Midbrain (tissue), 1 donor: ENCODE results near the gene SYT2.
"Not testable (repeated sequence)": the region's sequence is repeated elsewhere in the genome, so short reads cannot be mapped to it uniquely, and the experiment has no call there.

Experiments
- DNase-seq: peaks from one replicate; lab custom pipeline; 2025; lab: John Stamatoyannopoulos, UW

Gene SYT2

DNA sequence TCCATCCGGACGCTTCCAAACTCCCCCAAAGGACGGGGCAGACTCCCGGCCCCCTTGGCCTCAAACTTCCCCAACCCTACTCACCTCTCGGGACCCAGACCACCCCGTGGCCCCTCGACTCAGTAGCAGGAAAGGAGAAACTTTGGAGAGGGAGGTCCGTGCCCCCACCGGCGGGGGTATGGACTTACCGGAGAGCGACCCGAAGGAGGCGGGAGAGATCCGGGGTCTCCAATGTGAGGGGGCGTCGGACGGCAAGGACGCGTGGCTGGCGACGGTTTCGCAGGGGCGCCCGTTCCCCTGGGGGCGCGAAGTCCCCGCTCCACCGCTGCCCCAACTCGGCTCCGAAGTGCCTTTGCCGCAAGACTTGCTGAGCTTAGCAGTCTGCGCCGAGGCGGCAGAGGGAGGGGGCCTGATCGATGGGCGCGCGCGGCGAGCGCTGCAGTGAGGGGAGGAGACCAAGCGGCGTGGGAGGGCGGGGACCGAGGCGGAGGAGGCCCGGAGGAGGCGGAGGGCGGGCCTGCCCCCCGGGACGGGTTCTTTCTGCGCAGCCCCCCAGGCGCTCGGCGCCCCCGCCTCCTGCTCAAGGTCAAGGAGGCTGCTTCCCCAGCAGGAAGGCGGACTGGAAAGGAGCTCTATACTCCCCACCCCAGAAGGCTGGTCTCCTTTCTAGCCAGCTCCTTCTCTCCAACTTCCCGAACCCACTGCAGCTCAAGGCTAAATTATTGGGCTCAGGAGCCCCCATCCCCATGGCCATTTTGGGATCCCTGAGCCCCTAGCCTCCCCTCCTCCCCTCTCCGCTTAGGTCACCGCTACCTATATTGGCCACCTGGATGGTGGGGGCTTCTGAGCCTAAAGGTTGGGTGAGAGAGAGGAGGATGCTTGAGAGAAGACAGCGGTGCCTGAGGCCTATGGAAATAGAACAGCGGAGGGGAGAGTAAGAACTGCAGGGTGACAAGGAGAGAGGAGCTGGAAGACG, at the start of gene SYT2:
Gene SYT2 (minus strand): TSS at position 385 of the 976 bp plus-strand sequence. CDS start 104,682 bp downstream, outside the sequence.
- no peak for DNase-seq

- no peak for DNase-seq
Measured at GRCh38 chr1:202756391-202756790, 46.1 kb upstream of the SYT2 start.

DNA sequence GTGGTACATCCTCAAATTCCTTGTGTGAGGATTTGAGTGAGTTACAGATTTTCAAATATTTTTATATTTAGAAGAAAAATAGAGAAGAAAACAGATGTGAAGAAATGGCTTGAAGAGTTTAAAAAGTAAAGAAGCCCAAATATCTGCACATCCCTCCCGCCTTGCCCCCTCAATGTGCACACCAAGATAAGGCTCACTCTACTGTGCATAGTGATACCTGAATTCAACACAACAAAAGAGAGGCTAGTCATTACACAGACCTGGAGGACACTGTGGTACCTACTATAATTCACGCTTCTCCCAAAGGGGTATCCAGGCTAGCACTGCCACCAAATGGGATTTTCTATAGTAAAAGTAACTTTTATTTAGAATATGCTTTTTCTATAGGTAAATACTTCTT, 44.0 kb upstream of the SYT2 start:
- DNase-seq: no peak

DNA sequence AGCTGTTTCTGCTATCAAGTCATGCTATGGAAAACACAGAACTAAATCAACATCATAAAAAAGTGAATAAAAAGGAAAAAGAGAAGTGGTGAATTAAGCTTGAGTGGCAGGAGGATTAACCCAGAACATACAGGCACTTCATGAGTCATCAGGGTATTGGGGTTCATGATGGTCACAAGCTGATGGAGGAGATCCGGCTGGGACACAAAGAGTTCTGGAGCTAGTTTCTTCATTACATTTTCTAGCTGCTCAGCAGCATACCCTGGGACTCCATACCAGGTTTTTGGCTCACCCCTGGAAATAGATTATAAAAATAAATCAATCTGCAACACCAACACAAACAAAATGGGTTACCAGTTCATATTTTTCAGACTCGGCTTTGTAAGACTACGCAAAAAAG, 42.5 kb upstream of the SYT2 start:
- DNase-seq: no peak

DNA sequence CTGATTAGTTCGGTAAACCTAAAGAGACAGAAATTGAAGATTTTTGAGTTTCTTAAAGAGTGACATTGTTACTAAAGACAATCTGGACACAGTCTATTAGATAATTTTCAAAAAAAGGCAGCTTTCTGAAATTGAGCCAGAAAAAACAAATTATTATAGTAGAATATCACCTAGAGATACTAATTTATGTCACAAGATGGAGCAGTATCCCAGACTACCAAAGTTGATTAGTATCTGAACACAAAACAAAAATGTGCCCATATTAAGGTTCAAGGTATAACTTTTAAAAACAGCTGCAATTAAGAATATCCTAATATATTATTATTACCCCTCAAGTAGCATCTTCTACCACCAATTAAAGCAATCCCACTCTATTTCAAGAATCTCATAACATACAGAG, 40.5 kb upstream of the SYT2 start:
- no peak for DNase-seq

GRCh38 chr1:202750024-202750423, 39.8 kb upstream of the SYT2 start:
- no peak for DNase-seq

DNA sequence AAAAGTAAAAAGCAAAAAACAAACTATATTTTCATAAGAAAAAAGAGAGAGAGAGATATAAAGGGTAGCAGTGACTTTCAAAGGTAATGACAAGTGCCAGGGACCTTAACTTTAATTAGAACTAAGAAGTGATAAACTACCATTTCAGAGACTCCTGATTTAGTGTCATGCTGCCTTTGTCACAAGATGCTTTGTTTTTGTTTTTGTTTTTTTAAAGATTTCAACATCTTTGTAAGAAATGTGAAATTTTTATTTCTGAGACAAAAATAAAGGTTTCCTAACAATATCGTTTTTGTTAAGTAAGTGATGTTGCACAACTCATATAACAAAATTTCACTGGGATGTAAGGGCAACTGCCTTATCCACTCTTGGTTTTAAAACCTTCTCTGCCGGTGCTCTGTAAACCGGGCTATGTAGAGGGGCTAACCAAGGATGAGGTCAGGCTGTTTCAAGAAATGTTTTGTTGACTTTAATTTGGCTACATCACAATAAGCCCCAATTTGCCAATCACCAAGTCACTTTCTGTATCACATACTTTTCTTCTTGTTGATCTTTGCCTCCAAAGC, 35.2 kb upstream of the SYT2 start:
- no peak for DNase-seq

- DNase-seq: not testable (repeated sequence)
Measured at GRCh38 chr1:202744770-202745169, 34.5 kb upstream of the SYT2 start.

DNA sequence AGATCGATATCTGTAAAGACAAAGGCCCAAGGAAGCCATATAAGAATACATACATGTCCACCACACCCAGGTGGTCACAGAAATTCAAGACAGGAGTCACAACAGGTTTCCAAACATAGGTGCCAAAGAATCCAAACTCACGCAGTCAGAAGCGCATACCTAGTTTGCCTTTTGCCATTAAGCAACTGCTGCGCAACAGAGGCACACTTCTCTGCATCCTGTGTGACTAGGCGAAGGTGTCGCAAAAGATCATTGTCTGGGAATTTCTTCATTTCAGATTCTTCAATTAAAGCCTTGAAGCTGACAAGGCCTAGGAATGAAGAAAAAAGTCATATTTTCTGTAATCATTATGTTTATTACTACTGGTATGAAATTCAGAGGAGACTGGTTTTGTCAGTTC, 32.2 kb upstream of the SYT2 start:
- no peak for DNase-seq

DNA sequence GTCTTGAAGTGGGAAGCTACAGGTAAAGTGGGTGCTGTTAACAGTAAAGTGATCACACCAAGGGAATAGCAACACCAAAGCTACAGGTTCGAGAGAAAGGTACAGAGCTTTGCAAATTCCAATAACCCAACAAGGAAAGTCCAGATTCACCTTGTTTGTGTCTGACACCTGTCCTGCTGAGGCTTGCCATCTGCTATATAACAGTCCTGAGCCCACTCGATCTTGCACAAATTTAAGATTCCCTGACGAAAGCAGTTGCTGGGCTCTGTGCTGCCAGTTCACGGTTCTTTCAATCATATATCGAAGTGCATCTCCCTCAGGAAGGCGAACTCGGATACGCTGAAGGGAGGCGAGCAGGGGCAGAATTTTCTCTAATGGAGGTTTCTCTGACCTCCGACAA, 23.0 kb upstream of the SYT2 start:
- no peak for DNase-seq

DNA sequence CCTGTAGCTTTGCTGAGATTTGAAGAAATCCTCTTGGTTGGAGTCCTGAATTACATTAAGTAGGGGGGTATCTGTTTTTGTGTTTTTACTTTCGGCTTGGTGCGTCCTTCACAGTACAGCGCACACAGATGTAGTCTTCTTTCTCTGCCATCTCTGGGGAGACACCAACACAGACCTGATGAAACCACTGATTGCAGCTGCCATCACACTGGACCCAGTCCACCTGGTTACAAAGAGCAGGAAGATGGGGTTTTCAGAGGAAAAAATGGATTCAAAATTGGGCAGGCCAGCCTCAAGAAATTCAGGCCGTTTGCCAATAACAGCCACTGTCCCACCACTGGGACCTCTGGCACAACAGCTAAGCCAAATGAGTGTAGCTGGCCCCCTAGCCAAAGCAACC, 18.7 kb upstream of the SYT2 start:
- no peak for DNase-seq

DNA sequence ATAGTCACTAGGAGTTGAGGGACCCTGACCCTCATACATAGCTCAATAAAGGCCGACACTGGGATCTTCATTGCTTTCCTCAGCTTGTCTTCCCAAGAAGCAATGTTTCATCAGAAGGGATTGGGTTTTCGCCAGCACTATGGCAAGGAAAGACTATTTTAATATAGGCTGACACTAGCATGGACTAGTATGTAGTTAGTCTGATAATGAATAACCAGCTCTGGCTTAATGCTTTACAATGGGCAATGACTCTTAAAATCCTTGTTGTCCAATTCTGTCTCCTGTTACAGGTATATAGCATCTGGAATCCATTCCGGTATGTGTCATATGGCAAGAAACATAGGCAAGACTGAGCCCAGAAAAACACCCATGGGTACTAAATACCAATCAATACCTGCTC, 15.3 kb upstream of the SYT2 start:
- no peak for DNase-seq

DNA sequence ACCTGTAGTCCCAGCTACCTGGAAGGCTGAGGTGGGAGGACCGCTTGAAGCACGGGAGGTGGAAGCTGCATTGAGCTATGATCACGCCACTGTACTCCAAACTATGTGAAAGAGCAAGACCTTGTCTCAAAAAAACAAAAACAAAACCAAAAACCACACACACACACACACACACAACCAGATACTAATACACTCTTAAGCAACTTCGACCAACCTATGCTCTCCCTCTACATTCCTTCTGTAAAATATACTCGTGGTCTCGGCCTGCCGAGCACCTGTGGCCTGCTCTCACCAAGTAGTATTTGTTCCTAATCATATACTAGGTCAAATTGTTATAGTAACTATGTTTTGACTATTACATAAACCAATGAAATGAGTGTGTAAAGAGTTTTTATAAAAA, 13.5 kb upstream of the SYT2 start:
- no peak for DNase-seq

DNA sequence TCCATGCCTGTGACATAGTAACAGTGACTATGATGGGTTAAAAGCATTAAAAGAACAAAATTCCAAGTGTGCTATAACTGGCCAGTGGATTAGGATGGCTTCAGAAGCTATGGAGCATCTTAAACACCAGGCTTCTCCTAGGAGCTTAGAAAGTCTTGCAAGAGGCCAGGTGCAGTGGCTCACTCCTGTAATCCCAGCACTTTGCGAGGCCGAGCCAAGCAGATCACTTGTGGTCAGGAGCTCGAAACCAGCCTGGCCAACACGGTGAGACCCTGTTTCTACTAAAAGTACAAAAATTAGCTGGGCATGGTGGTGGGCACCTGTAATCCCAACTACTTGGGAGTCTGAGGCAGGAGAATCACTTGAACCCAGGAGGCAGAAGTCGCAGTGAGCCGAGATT, 12.8 kb upstream of the SYT2 start:
- not testable (repeated sequence) for DNase-seq

DNA sequence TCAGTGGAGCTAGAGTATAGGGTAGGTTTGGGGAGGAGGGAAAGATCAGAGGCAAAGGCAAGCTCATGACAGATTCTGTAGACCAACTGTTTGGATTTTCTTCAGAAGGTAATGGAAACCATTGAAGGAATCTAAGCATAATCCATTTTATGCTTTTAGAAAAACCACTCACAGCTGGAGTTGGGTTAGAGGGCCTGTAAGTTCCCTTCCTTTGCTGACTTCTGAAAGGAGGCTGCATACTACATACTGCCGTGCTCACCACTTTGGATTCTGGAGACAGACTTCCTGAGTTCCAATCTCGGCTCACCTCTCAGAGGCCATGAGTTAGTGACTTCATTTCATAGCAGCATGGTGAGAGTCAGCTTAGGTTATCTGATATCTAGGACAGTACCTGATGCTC, 6.4 kb upstream of the SYT2 start:
- DNase-seq: no peak

DNA sequence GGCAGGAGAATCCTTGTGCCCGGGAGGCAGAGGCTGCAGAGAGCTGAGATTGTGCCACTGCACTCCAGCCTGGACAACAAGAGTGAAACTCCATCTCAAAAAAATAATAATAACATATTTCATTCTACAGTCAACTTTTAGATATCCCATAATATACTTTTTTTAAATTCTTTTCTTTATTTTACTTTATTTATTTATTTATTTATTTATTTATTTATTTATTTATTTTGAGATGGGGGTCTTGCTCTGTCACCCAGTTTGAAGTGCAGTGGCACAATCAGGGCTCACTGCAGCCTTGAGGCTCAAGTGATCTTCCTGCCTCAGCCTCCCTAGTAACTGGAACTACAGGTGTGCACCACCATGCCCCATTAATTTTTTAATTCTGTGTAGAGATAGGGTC, 3.9 kb upstream of the SYT2 start:
- DNase-seq: not testable (repeated sequence)

- DNase-seq: no peak
Measured at GRCh38 chr1:202713110-202713509, 2.9 kb upstream of the SYT2 start.

DNA sequence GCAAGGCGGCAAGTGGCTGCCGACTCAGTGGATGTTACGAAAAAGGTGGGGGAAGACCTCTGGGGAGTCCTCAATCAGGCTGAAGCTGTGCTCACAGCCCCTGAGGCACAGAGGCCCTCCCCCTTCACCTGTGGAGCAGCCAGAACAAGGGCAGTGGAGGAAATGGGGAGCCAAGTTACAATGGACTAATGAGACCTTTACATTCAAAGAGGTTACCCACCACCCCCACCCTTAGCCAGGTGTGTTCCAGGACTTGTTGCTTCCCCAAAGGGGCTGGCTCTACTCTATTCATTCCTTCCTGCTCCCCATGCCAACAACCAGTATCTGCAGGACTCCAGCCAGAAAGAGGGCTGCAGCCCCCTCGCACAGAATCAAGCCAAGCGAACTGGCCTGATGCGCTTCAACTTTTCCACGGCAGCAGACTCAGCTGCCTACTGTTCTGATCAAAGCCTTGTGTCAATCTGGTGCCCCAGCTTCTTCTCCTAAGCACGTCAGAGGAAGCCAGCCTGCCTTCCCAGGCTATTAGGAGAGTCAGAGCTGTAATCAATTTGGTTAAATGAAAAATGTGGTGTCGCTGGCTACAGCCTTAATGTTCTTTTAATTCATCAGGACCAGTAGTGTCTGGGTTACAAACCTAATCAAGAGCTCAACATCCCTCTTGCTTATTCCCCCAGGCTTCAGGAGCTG, 1.8 kb upstream of the SYT2 start:
- no peak for DNase-seq

- DNase-seq: no peak
Measured at GRCh38 chr1:202709276-202710041, 795 bp downstream of the SYT2 start.

- DNase-seq: no peak
Measured at GRCh38 chr1:202708456-202709275, 1.6 kb downstream of the SYT2 start.

DNA sequence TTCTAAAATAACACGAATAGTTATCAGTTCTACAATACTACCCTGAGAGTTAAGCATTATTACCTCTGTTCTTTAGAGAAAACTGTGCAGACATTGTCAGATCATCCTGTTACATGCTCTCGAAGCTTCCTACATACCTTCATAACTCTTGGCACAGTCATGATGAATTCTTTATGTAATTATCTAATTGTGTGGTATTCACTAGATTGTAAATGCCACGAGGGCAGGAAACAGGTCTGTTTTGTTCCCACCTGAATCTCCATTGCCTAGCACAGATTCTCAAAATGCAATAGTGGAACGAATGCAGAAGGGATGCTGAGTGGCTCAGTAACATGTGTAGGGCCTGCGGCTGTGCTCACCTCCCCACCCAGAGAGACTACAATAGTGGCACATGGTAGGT, 3.4 kb downstream of the SYT2 start:
- DNase-seq: no peak
